Astrocyte (in vitro differentiated cells and primary cell): Measurements from ENCODE around the gene PDSS2.
A peak's percentile ranks its signal among the peaks of the same experiment; 100 is the strongest.

ENCODE experiments used
- CTCF ChIP-seq: IDR thresholded peaks from 2 replicates; pipeline ENCODE4 v1.5.1; 2011; ENCODE audit warnings: low read depth, mild to moderate bottlenecking, inconsistent platforms, low read length, moderate library complexity; ENCODE audit not compliant: insufficient read depth
- EZH2 ChIP-seq: IDR thresholded peaks from 2 replicates; pipeline ENCODE4 v1.6.1; 2012; ENCODE audit warnings: mild to moderate bottlenecking, low read length, inconsistent platforms; ENCODE audit not compliant: insufficient read depth

- TF ChIP-seq CTCF = peak; percentile 42
- TF ChIP-seq EZH2 = no peak
Observed at GRCh38 chr6:107459283-107460082, at the start of gene PDSS2.
